B cell (primary cell): Measurements from ENCODE around the gene ALOX15. TPM values are rescaled to one million over a fixed set of nuclear protein-coding genes. Genes with fewer than 3 reads are reported as not detected.
"Not testable (repeated sequence)": the region's sequence is repeated elsewhere in the genome, so short reads cannot be mapped to it uniquely, and the experiment has no call there.

Experiments used
- ATAC-seq: fragments of 200-7000 bp; cut with Tn5 transposase; one replicate; pipeline ENCODE4 v1.10.0; 2021; ENCODE audit warnings: low read depth, mild to moderate bottlenecking, moderate number of reproducible peaks, moderate library complexity
- CTCF ChIA-PET: fragments of 350-600 bp; sonication (Branson Sonifier 250); formaldehyde crosslinking; loops from one replicate; lab custom pipeline; 2021; ENCODE audit warnings: antibody characterized with exemption, inconsistent platforms; lab: Charles Lee
- POLR2A ChIA-PET: fragments of 350-600 bp; sonication (Branson Sonifier 250); formaldehyde crosslinking; loops from one replicate; lab custom pipeline; 2021; ENCODE audit warnings: antibody characterized with exemption; lab: Charles Lee
- DNase-seq: peaks from one replicate; pipeline ENCODE4 v3.0.0; 2013
- H2AFZ ChIP-seq: 2 replicates; pipeline ENCODE4 v1.6.1; 2012; ENCODE audit warnings: mild to moderate bottlenecking, low read depth, low read length; ENCODE audit not compliant: insufficient read depth, poor library complexity, severe bottlenecking
- H3K27ac ChIP-seq, 2 donors: 1 replicate in 1 of 2; 2 replicates in 1 of 2; pipeline ENCODE4 v1.5.1; 2012 to 2013; ENCODE audit warnings: low read length in 2 of 2, mild to moderate bottlenecking in 2 of 2, moderate library complexity in 1 of 2
- H3K27me3 ChIP-seq, 4 experiments: fragments of 200-600 bp in 1 of 4; sonication (generic) in 1 of 4; replicated peaks in 1 of 4; 1 replicate in 2 of 4; 2 replicates in 2 of 4; pipeline versions ENCODE4 v1.6.1 to v1.7.0; 2013 to 2016; ENCODE audit warnings: low read length in 3 of 4, mild to moderate bottlenecking in 2 of 4, mixed read lengths in 1 of 4, moderate library complexity in 1 of 4; ENCODE audit not compliant: insufficient read depth in 4 of 4, control insufficient read depth in 3 of 4; ENCODE audit errors: control extremely low read depth in 1 of 4
- H3K36me3 ChIP-seq, 2 experiments: replicated peaks in 1 of 2; 1 replicate in 1 of 2; 2 replicates in 1 of 2; pipeline versions ENCODE4 v1.6.1 to v1.7.1; 2013; ENCODE audit warnings: low read length in 1 of 2; ENCODE audit not compliant: insufficient read depth in 2 of 2, control insufficient read depth in 1 of 2; ENCODE audit errors: control extremely low read depth in 1 of 2, extremely low read depth in 1 of 2
- H3K4me1 ChIP-seq, 2 donors: fragments of 200-600 bp in 1 of 2; sonication (generic) in 1 of 2; 1 replicate in 1 of 2; 2 replicates in 1 of 2; pipeline versions ENCODE4 v1.5.1 to v1.6.1; 2013 to 2017; ENCODE audit warnings: low read length in 2 of 2; ENCODE audit not compliant: control insufficient read depth in 2 of 2, insufficient read depth in 2 of 2
- H3K4me2 ChIP-seq: replicated peaks from 2 replicates; pipeline ENCODE3; 2012; ENCODE audit warnings: mild to moderate bottlenecking, low read depth, low read length; ENCODE audit not compliant: poor library complexity, severe bottlenecking
- H3K4me3 ChIP-seq, 5 experiments: fragments of 200-600 bp in 1 of 5; sonication (generic) in 1 of 5; 1 replicate in 3 of 5; 2 replicates in 2 of 5; pipeline versions ENCODE4 v1.5.1 to v1.7.0; 2011 to 2016; ENCODE audit warnings: low read length in 4 of 5, mild to moderate bottlenecking in 4 of 5, low read depth in 2 of 5, control low read depth in 1 of 5, moderate library complexity in 1 of 5; ENCODE audit not compliant: insufficient read depth in 1 of 5; ENCODE audit errors: control extremely low read depth in 1 of 5, extremely low read depth in 1 of 5
- H3K79me2 ChIP-seq: fragments of 200-600 bp; sonication (generic); one replicate; pipeline ENCODE4 v1.6.0; 2016; ENCODE audit warnings: low read length; ENCODE audit not compliant: control insufficient read depth, insufficient read depth
- H3K9ac ChIP-seq: fragments of 200-600 bp; sonication (generic); 2 replicates; pipeline ENCODE4 v1.6.1; 2017; ENCODE audit warnings: mild to moderate bottlenecking, low read length, moderate library complexity
- H3K9me3 ChIP-seq, 3 donors: one replicate each; pipeline versions ENCODE4 v1.6.1 to v1.7.1; 2013; ENCODE audit warnings: low read length in 2 of 3; ENCODE audit not compliant: control insufficient read depth in 2 of 3, insufficient read depth in 1 of 3; ENCODE audit errors: control extremely low read depth in 1 of 3
- H4K20me1 ChIP-seq: 2 replicates; pipeline ENCODE4 v1.6.0; 2012; ENCODE audit warnings: mild to moderate bottlenecking, low read length; ENCODE audit not compliant: insufficient read depth, control insufficient read depth, poor library complexity, severe bottlenecking
- H3K27ac Mint-ChIP-seq: one replicate; pipeline ENCODE4 v1.8.0; 2021; ENCODE audit warnings: mixed read lengths
- H3K27me3 Mint-ChIP-seq: one replicate; pipeline ENCODE4 v1.8.0; 2021; ENCODE audit warnings: mixed read lengths
- H3K4me1 Mint-ChIP-seq: one replicate; pipeline ENCODE4 v1.8.0; 2021; ENCODE audit warnings: mixed read lengths
- H3K4me3 Mint-ChIP-seq: one replicate; pipeline ENCODE4 v1.8.0; 2021; ENCODE audit warnings: mixed read lengths
- H3K9me3 Mint-ChIP-seq: one replicate; pipeline ENCODE4 v1.8.0; 2022; ENCODE audit warnings: mixed read lengths; ENCODE audit not compliant: insufficient read depth
- EZH2 ChIP-seq: IDR thresholded peaks from 2 replicates; pipeline ENCODE4 v1.6.1; 2012; ENCODE audit warnings: borderline replicate concordance, low read depth, mild to moderate bottlenecking, moderate library complexity, low read length; ENCODE audit not compliant: insufficient read depth, poor library complexity, severe bottlenecking
- WGBS: methylation state at CpG from one replicate; pipeline ENCODE4 v1.1.5; 2013; ENCODE audit warnings: missing lambda C conversion rate; ENCODE audit not compliant: insufficient coverage; 5-methylcytosine and 5-hydroxymethylcytosine counted together
- intact Hi-C: fragments of 100-400 bp; cut with micrococcal nuclease; formaldehyde crosslinking; loops from one replicate; pipeline ENCODE4 v1.10.0; 2022
- polyA plus RNA-seq: library from polyadenylated mRNA; depleted of rRNA; stranded (reverse); fragments of >200 nt; gene quantifications from 2 replicates; pipeline ENCODE4 v1.2.3, GENCODE V29; 2012
- total RNA-seq, 2 donors: library from RNA; stranded (reverse); fragments of 120-200 nt in 1 of 2; gene quantifications; 1 replicate in 1 of 2; 2 replicates in 1 of 2; pipeline versions ENCODE4 v1.2.3 to v1.2.4, GENCODE V29; 2013 to 2022
- TF ChIP-seq, protein P1 (sequence below): fragments of 200-600 bp; IDR thresholded peaks from one replicate; pipeline ENCODE4 v1.8.0; 2022; ENCODE audit warnings: antibody characterized with exemption, mild to moderate bottlenecking

Gene ALOX15
- total and polyA plus RNA-seq, 2 donors (not counting 1 experiment from before 2014, with no cell fraction given), result 0.10 TPM; not detected in 1

DNA sequence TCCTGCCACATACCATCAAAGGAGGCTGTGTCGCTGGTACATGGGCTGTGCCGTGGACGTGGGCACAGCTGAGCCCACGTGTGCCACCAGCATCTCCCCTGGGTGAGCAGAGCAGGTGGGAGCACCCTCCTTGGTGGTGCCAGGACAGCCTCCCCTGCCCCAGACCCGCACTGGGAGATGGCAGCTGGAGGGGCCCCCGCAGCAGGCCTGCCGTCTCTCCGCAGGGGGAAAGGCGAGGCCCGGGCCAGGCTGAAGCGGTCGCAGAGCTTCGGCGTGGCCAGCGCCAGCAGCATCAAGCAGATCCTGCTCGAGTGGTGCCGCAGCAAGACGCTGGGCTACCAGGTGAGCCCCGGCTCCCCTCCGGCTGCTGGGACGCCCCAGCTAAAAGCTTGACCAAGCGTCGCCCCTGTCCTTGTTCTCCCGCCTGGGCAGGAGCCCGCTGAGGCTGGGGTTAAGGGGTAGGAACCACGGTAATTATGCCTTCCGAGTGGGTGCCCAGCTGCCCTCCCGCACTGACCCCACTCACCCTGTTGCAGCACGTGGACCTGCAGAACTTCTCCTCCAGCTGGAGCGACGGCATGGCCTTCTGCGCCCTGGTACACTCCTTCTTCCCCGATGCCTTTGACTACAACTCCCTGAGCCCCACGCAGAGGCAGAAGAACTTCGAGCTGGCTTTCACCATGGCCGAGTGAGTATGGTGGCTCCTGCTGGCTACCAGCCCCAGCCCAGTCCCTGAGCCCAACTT, 44.7 kb downstream of the ALOX15 start:
- H2AFZ ChIP-seq, result no peak overlapping the region
- peaks cover 0 to 4% of the 10 kb centered on the region in 2 donors for H3K4me1 ChIP-seq
- H3K4me3 ChIP-seq, result no peak overlapping the region
- no peaks in the 10 kb centered on the region for H3K9me3 ChIP-seq
- no peak overlapping the region for H3K27ac ChIP-seq
- POLR2A ChIA-PET, result no interaction called here
- intact Hi-C loops, result no loop called here
- no peak overlapping the region for H3K9ac ChIP-seq
- peaks cover 22% of the 10 kb centered on the region for H3K27me3 Mint-ChIP-seq
- DNase-seq (no peak), ATAC-seq (no peak)
- H3K9me3 Mint-ChIP-seq, result no peaks in the 10 kb centered on the region
- H4K20me1 ChIP-seq, result no peaks in the 10 kb centered on the region
- H3K79me2 ChIP-seq, result no peaks in the 10 kb centered on the region
- H3K4me2 ChIP-seq, result no peak overlapping the region
- no peak overlapping the region for H3K4me3 Mint-ChIP-seq
- 97% methylated on average over 36 of the region's 36 CpGs for WGBS
- no peaks in the 10 kb centered on the region for H3K36me3 ChIP-seq
- H3K27me3 ChIP-seq, result peaks cover 0 to 19% (median 0%) of the 10 kb centered on the region in 4 experiments
- CTCF ChIA-PET, result interaction anchor here (0.6 kb wide), 1 partner anchor 460 kb away, joined by 3 read pairs; no protein-coding TSS in a partner anchor
- H3K27ac Mint-ChIP-seq, result no peak overlapping the region
- TF ChIP-seq, protein P1, sequence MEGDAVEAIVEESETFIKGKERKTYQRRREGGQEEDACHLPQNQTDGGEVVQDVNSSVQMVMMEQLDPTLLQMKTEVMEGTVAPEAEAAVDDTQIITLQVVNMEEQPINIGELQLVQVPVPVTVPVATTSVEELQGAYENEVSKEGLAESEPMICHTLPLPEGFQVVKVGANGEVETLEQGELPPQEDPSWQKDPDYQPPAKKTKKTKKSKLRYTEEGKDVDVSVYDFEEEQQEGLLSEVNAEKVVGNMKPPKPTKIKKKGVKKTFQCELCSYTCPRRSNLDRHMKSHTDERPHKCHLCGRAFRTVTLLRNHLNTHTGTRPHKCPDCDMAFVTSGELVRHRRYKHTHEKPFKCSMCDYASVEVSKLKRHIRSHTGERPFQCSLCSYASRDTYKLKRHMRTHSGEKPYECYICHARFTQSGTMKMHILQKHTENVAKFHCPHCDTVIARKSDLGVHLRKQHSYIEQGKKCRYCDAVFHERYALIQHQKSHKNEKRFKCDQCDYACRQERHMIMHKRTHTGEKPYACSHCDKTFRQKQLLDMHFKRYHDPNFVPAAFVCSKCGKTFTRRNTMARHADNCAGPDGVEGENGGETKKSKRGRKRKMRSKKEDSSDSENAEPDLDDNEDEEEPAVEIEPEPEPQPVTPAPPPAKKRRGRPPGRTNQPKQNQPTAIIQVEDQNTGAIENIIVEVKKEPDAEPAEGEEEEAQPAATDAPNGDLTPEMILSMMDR, result no peak
- TF ChIP-seq EZH2, result no peak
- H3K4me1 Mint-ChIP-seq, result peaks cover 3% of the 10 kb centered on the region

DNA sequence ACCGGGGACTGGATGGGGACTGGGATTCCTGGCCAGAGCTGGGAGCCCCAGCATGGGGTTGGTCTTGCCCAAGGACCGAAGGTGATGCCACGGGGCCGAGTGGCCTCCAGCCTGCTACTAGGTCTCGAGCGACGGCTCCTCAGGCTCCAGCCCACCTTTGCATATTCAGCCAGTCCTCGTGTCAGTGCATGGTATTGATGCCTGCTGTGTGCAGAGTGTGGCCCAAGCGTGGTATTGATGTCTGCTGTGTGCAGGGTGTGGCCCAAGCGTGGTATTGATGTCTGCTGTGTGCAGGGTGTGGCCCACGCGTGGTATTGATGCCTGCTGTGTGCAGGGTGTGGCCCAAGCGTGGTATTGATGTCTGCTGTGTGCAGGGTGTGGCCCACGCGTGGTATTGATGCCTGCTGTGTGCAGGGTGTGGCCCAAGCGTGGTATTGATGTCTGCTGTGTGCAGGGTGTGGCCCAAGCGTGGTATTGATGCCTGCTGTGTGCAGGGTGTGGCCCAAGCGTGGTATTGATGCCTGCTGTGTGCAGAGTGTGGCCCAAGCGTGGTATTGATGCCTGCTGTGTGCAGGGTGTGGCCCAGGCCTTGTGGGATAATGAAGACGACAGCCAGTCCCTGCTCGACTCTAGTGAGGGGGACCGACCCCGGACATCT, 45.7 kb downstream of the ALOX15 start:
- H2AFZ ChIP-seq, H3K4me3 Mint-ChIP-seq, POLR2A ChIA-PET, intact Hi-C loops, H3K9me3 ChIP-seq, ATAC-seq, H3K4me1 Mint-ChIP-seq, H3K4me1 ChIP-seq, DNase-seq, H3K4me3 ChIP-seq, H3K9ac ChIP-seq, H3K79me2 ChIP-seq, H3K36me3 ChIP-seq, H4K20me1 ChIP-seq, CTCF ChIA-PET, H3K4me2 ChIP-seq, H3K27ac Mint-ChIP-seq, H3K27ac ChIP-seq, H3K9me3 Mint-ChIP-seq: not testable (repeated sequence)
- 94% methylated on average over 10 of the region's 23 CpGs for WGBS
- peaks cover 22% of the 10 kb centered on the region for H3K27me3 Mint-ChIP-seq
- peaks cover 0 to 19% (median 0%) of the 10 kb centered on the region in 4 experiments for H3K27me3 ChIP-seq
